Keratinocyte (primary cell): Measurements from ENCODE around the gene YIPF7. TPM values are rescaled to one million over a fixed set of nuclear protein-coding genes. Genes with fewer than 3 reads are reported as not detected.

Experiments
- DNase-seq: peaks from one replicate; pipeline ENCODE4 v3.0.0-alpha.2; 2011; ENCODE audit warnings: low read depth, missing footprints, low spot score
- FAIRE-seq: peaks from 2 replicates; lab custom pipeline; 2011; peaks lifted over from hg19 to GRCh38; lab: Jason Lieb, UNC
- H2AFZ ChIP-seq: 2 replicates; pipeline ENCODE4 v1.6.0; 2012; ENCODE audit warnings: low read length, control low read depth, inconsistent platforms; ENCODE audit not compliant: control insufficient read depth
- H3K27ac ChIP-seq: 2 replicates; pipeline ENCODE4 v1.5.1; 2011; ENCODE audit warnings: low read length; ENCODE audit not compliant: control insufficient read depth, insufficient read depth
- H3K27me3 ChIP-seq: 3 replicates; pipeline ENCODE4 v1.6.0; 2011; ENCODE audit warnings: low read length; ENCODE audit not compliant: control insufficient read depth, insufficient read depth; ENCODE audit errors: extremely low read depth
- H3K36me3 ChIP-seq, 2 experiments: 2 replicates in 1 of 2; 3 replicates in 1 of 2; pipeline ENCODE4 v1.5.1; 2011; ENCODE audit warnings: low read length in 2 of 2, mild to moderate bottlenecking in 1 of 2; ENCODE audit not compliant: control insufficient read depth in 2 of 2, insufficient read depth in 2 of 2; ENCODE audit errors: extremely low read depth in 1 of 2
- H3K4me1 ChIP-seq: 3 replicates; pipeline ENCODE4 v1.5.1; 2011; ENCODE audit warnings: low read length; ENCODE audit not compliant: control insufficient read depth, insufficient read depth; ENCODE audit errors: extremely low read depth
- H3K4me2 ChIP-seq: 3 replicates; pipeline ENCODE4 v1.6.0; 2011; ENCODE audit warnings: low read depth, low read length; ENCODE audit not compliant: control insufficient read depth, insufficient read depth; ENCODE audit errors: extremely low read depth
- H3K4me3 ChIP-seq, 3 experiments: fragments of 200-600 bp in 1 of 3; sonication (generic) in 1 of 3; 2 replicates in 2 of 3; 3 replicates in 1 of 3; pipeline ENCODE4 v1.5.1; 2011 to 2016; ENCODE audit warnings: low read length in 3 of 3, mild to moderate bottlenecking in 3 of 3, control low read depth in 2 of 3, inconsistent platforms in 1 of 3, low read depth in 1 of 3, mixed read lengths in 1 of 3, mixed run types in 1 of 3, moderate library complexity in 1 of 3; ENCODE audit not compliant: control insufficient read depth in 2 of 3, insufficient read depth in 2 of 3; ENCODE audit errors: extremely low read depth in 1 of 3
- H3K79me2 ChIP-seq: 2 replicates; pipeline ENCODE4 v1.6.0; 2012; ENCODE audit warnings: low read length; ENCODE audit not compliant: control insufficient read depth, insufficient read depth
- H3K9ac ChIP-seq: 3 replicates; pipeline ENCODE4 v1.6.0; 2011; ENCODE audit warnings: low read length; ENCODE audit not compliant: control insufficient read depth, insufficient read depth; ENCODE audit errors: extremely low read depth
- H3K9me1 ChIP-seq: 3 replicates; pipeline ENCODE4 v1.6.0; 2011; ENCODE audit warnings: low read length; ENCODE audit not compliant: control insufficient read depth, insufficient read depth; ENCODE audit errors: extremely low read depth
- H3K9me3 ChIP-seq: 2 replicates; pipeline ENCODE4 v1.5.1; 2012; ENCODE audit warnings: low read depth, low read length; ENCODE audit not compliant: control insufficient read depth
- H4K20me1 ChIP-seq: 3 replicates; pipeline ENCODE4 v1.6.0; 2011; ENCODE audit warnings: low read length; ENCODE audit not compliant: control insufficient read depth, insufficient read depth; ENCODE audit errors: extremely low read depth
- CTCF ChIP-seq, 3 experiments: IDR thresholded peaks in 1 of 3; conservative IDR thresholded peaks in 1 of 3; optimal IDR thresholded peaks in 1 of 3; 2 replicates in 2 of 3; 3 replicates in 1 of 3; pipeline versions ENCODE3 to v1.5.1; 2011; ENCODE audit warnings: low read length in 3 of 3, mild to moderate bottlenecking in 3 of 3, moderate library complexity in 2 of 3, control low read depth in 1 of 3, inconsistent platforms in 1 of 3; ENCODE audit not compliant: insufficient read depth in 2 of 3; ENCODE audit errors: extremely low read depth in 1 of 3
- EZH2 ChIP-seq: IDR thresholded peaks from one replicate; pipeline ENCODE4 v1.6.1; 2012; ENCODE audit warnings: inconsistent platforms, mild to moderate bottlenecking, low read length, moderate library complexity
- dilution Hi-C: fragments of 300-500 bp; cut with MboI; formaldehyde crosslinking; loops from one replicate; pipeline ENCODE4 v1.7.0; 2020; ENCODE audit warnings: low sequenced_read_pairs; ENCODE audit not compliant: extremely low pct_ligation_motif_present
- polyA plus RNA-seq, 5 experiments: library from polyadenylated mRNA; depleted of rRNA in 3 of 5; stranded (reverse) in 3 of 5; stranded (forward) in 1 of 5; unstranded in 1 of 5; fragments of >200 nt; gene quantifications; 1 replicate in 1 of 5; 2 replicates in 3 of 5; 3 replicates in 1 of 5; pipeline versions ENCODE4 v1.2.1 to v1.2.3, GENCODE V29; 2011 to 2012; ENCODE audit warnings: missing spikeins in 2 of 5, low read depth in 1 of 5, low replicate concordance in 1 of 5

The YIPF7 gene
- polyA plus RNA-seq, 1 donor (not counting 4 experiments of a cell fraction or from before 2014, with no cell fraction given), result not detected

DNA sequence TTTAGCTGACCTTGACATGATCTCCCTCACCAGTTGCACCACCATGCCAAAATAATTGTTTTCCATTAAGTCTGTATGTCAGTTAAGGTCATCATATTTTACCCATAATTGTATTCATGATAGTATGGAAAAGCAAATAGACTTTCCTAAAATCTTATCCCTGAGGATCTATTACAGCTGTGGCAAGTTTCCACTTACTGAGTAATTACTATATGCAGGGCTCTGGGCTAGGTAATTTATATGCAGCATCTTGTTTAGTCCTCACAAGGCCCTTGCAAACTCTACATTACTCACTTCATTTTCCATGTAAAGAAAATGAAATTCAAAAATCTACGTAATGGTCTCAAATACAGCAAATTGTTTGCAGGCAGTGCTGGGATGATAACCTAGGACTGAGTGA lies 34.8 kb downstream of the YIPF7 start:
- no peaks in the 10 kb centered on the region for H3K79me2 ChIP-seq
- no peak overlapping the region for H3K9ac ChIP-seq
- H3K36me3 ChIP-seq, result no peaks in the 10 kb centered on the region
- H3K4me3 ChIP-seq, result no peak overlapping the region
- H3K9me1 ChIP-seq, result no peaks in the 10 kb centered on the region
- H3K9me3 ChIP-seq, result no peaks in the 10 kb centered on the region
- FAIRE-seq, result no peak
- DNase-seq, result no peak
- H2AFZ ChIP-seq, result no peak overlapping the region
- no peaks in the 10 kb centered on the region for H4K20me1 ChIP-seq
- H3K4me2 ChIP-seq, result no peak overlapping the region
- TF ChIP-seq EZH2, result no peak
- TF ChIP-seq CTCF (optimal IDR thresholded peaks at IDR 0.05 in 1 of 3, IDR thresholded peaks at IDR 0.05 in 1 of 3, conservative IDR thresholded peaks at IDR 0.05 in 1 of 3; ENCODE audit: extremely low read depth in 1 of 3, insufficient read depth in 2 of 3, low read length in 3 of 3), result no peak
- no peaks in the 10 kb centered on the region for H3K27me3 ChIP-seq
- no peaks in the 10 kb centered on the region for H3K4me1 ChIP-seq
- dilution Hi-C loops, result no loop called here
- H3K27ac ChIP-seq, result no peak overlapping the region

GRCh38 chr4:44583393-44583792 lies 68.0 kb downstream of the YIPF7 start:
- H4K20me1 ChIP-seq, result no peaks in the 10 kb centered on the region
- no peak overlapping the region for H3K4me2 ChIP-seq
- no peak overlapping the region for H3K27ac ChIP-seq
- H3K79me2 ChIP-seq, result no peaks in the 10 kb centered on the region
- dilution Hi-C loops, result no loop called here
- H2AFZ ChIP-seq, result no peak overlapping the region
- no peak for DNase-seq
- no peaks in the 10 kb centered on the region for H3K36me3 ChIP-seq
- no peaks in the 10 kb centered on the region for H3K9me1 ChIP-seq
- H3K4me3 ChIP-seq, result no peak overlapping the region
- H3K4me1 ChIP-seq, result no peaks in the 10 kb centered on the region
- no peaks in the 10 kb centered on the region for H3K9me3 ChIP-seq
- TF ChIP-seq EZH2 (no peak), CTCF (optimal IDR thresholded peaks at IDR 0.05 in 1 of 3, IDR thresholded peaks at IDR 0.05 in 1 of 3, conservative IDR thresholded peaks at IDR 0.05 in 1 of 3; ENCODE audit: extremely low read depth in 1 of 3, insufficient read depth in 2 of 3, low read length in 3 of 3) (peak; percentile 67 to 74 (median 71))
- H3K9ac ChIP-seq, result no peak overlapping the region
- no peaks in the 10 kb centered on the region for H3K27me3 ChIP-seq
- peak; percentile 81 for FAIRE-seq
